ENCODE data around the gene RASAL1. TPM values are rescaled to one million over a fixed set of nuclear protein-coding genes. Genes with fewer than 3 reads are reported as not detected.

RASAL1 gene
- total RNA-seq, 1 donor from 2014 or later: 0.21 TPM

DNA sequence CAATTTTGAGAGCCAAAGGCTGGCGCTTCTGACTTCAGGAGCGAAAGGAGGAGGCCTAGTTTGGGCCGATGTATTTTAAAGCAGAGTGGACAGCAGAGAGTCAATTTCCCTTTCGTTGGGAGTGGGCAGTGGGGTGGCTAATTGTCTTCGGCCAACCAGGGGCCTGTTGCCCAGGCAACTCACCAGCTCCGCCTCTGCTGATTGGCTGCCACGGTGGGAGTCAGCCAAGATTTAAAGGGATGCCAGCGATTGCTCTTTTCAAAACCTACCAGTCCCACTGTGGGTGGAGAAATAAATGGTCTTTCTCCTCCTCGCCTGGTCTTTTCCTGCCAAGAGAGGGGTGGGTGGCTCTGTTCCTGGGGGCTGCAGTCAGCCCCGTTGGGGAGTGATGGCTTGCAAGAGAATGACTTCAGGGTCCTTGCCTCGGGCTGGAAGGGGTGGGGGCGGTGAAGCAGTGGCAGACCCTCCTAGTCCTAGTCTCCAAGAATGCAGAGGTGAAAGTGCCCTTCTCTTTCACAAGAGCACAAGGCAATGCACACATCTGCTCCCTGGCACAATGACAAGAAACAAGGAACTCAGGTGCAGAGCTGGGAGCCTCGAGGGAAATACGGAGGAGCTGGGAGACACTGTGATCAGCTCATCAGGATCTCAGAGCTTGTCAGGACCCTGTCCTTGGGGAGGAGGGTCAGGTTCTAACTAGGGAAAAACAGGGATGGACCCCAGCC, 37.7 kb downstream of the RASAL1 start:
- Mint-ChIP-seq H3K27ac (ENCODE audit: unreplicated experiment) (no peak overlapping the region), H3K4me3 (ENCODE audit: unreplicated experiment) (no peak overlapping the region), H3K36me3 (ENCODE audit: low read depth, unreplicated experiment) (no peaks in the 10 kb centered on the region), H3K4me1 (ENCODE audit: unreplicated experiment) (peaks cover 18% of the 10 kb centered on the region), H3K27me3 (ENCODE audit: unreplicated experiment) (peaks cover 10% of the 10 kb centered on the region), H3K9me3 (ENCODE audit: unreplicated experiment) (no peaks in the 10 kb centered on the region)
- no peak for TF ChIP-seq CTCF (IDR thresholded peaks at IDR 0.05; ENCODE audit: unreplicated experiment)
- no peak for DNase-seq (ENCODE audit: low spot score)

- Mint-ChIP-seq H3K4me1 (ENCODE audit: unreplicated experiment) (peaks cover 29% of the 10 kb centered on the region), H3K36me3 (ENCODE audit: low read depth, unreplicated experiment) (no peaks in the 10 kb centered on the region), H3K9me3 (ENCODE audit: unreplicated experiment) (no peaks in the 10 kb centered on the region), H3K4me3 (ENCODE audit: unreplicated experiment) (no peak overlapping the region), H3K27ac (ENCODE audit: unreplicated experiment) (no peak overlapping the region), H3K27me3 (ENCODE audit: unreplicated experiment) (peaks cover 17% of the 10 kb centered on the region)
- no peak for TF ChIP-seq CTCF (IDR thresholded peaks at IDR 0.05; ENCODE audit: unreplicated experiment)
- DNase-seq (ENCODE audit: low spot score): no peak
These were observed 38.7 kb downstream of the RASAL1 start for GRCh38 chr12:113096675-113097461.

DNA sequence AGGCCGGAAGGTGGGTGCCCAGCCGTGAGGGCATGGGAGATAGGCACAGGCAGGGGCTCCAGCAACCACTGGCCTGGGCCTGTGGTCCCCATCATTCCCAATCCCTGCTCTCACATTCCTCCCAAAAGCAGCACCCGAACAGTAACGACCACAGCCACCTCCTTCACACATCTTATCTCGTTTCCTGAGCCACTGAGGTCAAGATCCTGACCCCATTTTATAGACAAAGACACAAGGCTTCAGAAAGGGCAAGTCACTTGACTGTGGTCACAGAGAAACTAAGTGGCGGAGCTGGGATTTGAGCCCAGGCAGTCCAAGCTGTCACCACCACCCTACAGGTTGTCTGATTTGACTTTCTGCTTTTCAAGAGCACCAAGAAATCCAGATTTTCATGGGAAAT, 40.2 kb downstream of the RASAL1 start:
- H3K27me3 Mint-ChIP-seq (ENCODE audit: unreplicated experiment): peaks cover 21% of the 10 kb centered on the region
- H3K4me1 Mint-ChIP-seq (ENCODE audit: unreplicated experiment): peaks cover 43% of the 10 kb centered on the region
- peak overlapping the region; percentile 8 for H3K4me3 Mint-ChIP-seq (ENCODE audit: unreplicated experiment)
- TF ChIP-seq CTCF (IDR thresholded peaks at IDR 0.05; ENCODE audit: unreplicated experiment): no peak
- no peak overlapping the region for H3K27ac Mint-ChIP-seq (ENCODE audit: unreplicated experiment)
- no peak for DNase-seq (ENCODE audit: low spot score)
- H3K9me3 Mint-ChIP-seq (ENCODE audit: unreplicated experiment): no peaks in the 10 kb centered on the region
- peaks cover 5% of the 10 kb centered on the region for H3K36me3 Mint-ChIP-seq (ENCODE audit: low read depth, unreplicated experiment)

DNA sequence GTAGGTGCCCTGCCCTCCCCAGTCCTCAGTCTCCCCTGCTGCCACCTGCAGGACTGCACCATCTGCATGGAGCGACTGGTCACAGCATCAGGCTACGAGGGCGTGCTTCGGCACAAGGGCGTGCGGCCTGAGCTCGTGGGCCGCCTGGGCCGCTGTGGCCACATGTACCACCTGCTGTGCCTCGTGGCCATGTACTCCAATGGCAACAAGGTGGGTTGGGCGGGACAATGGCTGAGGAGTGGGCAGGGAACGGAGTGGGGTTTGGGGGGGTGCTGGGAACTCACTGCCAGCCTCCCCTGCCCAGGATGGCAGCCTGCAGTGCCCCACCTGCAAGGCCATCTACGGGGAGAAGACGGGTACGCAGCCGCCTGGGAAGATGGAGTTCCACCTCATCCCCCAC, 40.8 kb downstream of the RASAL1 start:
- H3K4me3 Mint-ChIP-seq (ENCODE audit: unreplicated experiment): no peak overlapping the region
- H3K9me3 Mint-ChIP-seq (ENCODE audit: unreplicated experiment): no peaks in the 10 kb centered on the region
- no peak for TF ChIP-seq CTCF (IDR thresholded peaks at IDR 0.05; ENCODE audit: unreplicated experiment)
- H3K27me3 Mint-ChIP-seq (ENCODE audit: unreplicated experiment): peaks cover 24% of the 10 kb centered on the region
- no peak overlapping the region for H3K27ac Mint-ChIP-seq (ENCODE audit: unreplicated experiment)
- H3K36me3 Mint-ChIP-seq (ENCODE audit: low read depth, unreplicated experiment): peaks cover 5% of the 10 kb centered on the region
- DNase-seq (ENCODE audit: low spot score): no peak
- H3K4me1 Mint-ChIP-seq (ENCODE audit: unreplicated experiment): peaks cover 48% of the 10 kb centered on the region

Measured in endothelial cell (in vitro differentiated cells).